Stomach (tissue), 9 donors: ENCODE measurements around the gene LRRC30. TPM values are rescaled to one million over a fixed set of nuclear protein-coding genes. Genes with fewer than 3 reads are reported as not detected.
A peak's percentile ranks its signal among the peaks of the same experiment; 100 is the strongest.

Experiments used
- DNase-seq, 2 donors: peaks; one replicate each; pipeline versions ENCODE4 v3.0.0 to v3.0.0-alpha.2; 2013 to 2019
- H3K27ac ChIP-seq, 5 donors: fragments of 200-600 bp in 4 of 5; sonication (generic) in 4 of 5; one replicate each; pipeline ENCODE4 v1.5.1; 2013 to 2019; ENCODE audit warnings: mild to moderate bottlenecking in 1 of 5, moderate library complexity in 1 of 5
- H3K27me3 ChIP-seq, 3 donors: fragments of 200-600 bp; sonication (generic); one replicate each; pipeline ENCODE4 v1.5.1; 2017 to 2019; ENCODE audit warnings: mixed run types in 1 of 3
- H3K36me3 ChIP-seq, 4 donors: fragments of 200-600 bp; sonication (generic); 1 replicate in 3 of 4; 2 replicates in 1 of 4; pipeline ENCODE4 v1.5.1; 2016 to 2019
- H3K4me1 ChIP-seq, 4 donors: fragments of 200-600 bp; sonication (generic); one replicate each; pipeline ENCODE4 v1.5.1; 2016 to 2019
- H3K4me3 ChIP-seq, 4 donors: fragments of 200-600 bp; sonication (generic) in 3 of 4; one replicate each; pipeline ENCODE4 v1.5.1; 2016 to 2019; ENCODE audit warnings: mild to moderate bottlenecking in 1 of 4
- H3K9me3 ChIP-seq, 4 donors: fragments of 200-600 bp; sonication (generic); one replicate each; pipeline ENCODE4 v1.5.1; 2016 to 2019
- EP300 ChIP-seq: sonication (generic); formaldehyde crosslinking; IDR thresholded peaks from one replicate; pipeline ENCODE4 v1.6.1; 2017; ENCODE audit warnings: antibody characterized with exemption
- POLR2A ChIP-seq, 4 donors: fragments of 450-650 bp; IDR thresholded peaks; one replicate each; pipeline ENCODE4 v1.6.1; 2016; ENCODE audit warnings: antibody characterized with exemption in 4 of 4, control low read depth in 2 of 4, mild to moderate bottlenecking in 1 of 4, moderate library complexity in 1 of 4
- POLR2AphosphoS5 ChIP-seq, 3 donors: sonication (generic); formaldehyde crosslinking; IDR thresholded peaks; one replicate each; pipeline ENCODE4 v1.6.1; 2016; ENCODE audit warnings: antibody characterized with exemption in 3 of 3
- WGBS, 5 donors: extraction: QIAGEN DNeasy Blood & Tissue Kit in 3 of 5; methylation state at CpG; one replicate each; pipeline versions ENCODE4 v1.1.5 to v1.1.7; 2013 to 2018; 5-methylcytosine and 5-hydroxymethylcytosine counted together
- intact Hi-C: fragments of 100-400 bp; cut with DNase I; formaldehyde crosslinking; loops from one replicate; pipeline ENCODE4 v1.15.1; 2023; ENCODE audit warnings: low total_unique reads
- polyA plus RNA-seq, 3 donors: library from polyadenylated mRNA; stranded (reverse); fragments of 200-250 nt; gene quantifications; one replicate each; pipeline ENCODE4 v1.2.3, GENCODE V29; 2013
- total RNA-seq, 5 donors: library from RNA; depleted of rRNA; stranded (reverse); fragments of >200 nt; gene quantifications; one replicate each; pipeline versions ENCODE4 v1.1.0 to v1.2.3, GENCODE V29; 2014 to 2016
- TF ChIP-seq, protein P1 (sequence below), 7 experiments: fragments of 450-650 bp in 4 of 7; fragments of 200-600 bp in 3 of 7; sonication (generic) in 3 of 7; IDR thresholded peaks; one replicate each; pipeline ENCODE4 v1.5.1; 2016 to 2019; ENCODE audit warnings: antibody characterized with exemption in 7 of 7, control low read depth in 2 of 7, mild to moderate bottlenecking in 1 of 7
- donor health status: healthy with polysubstance abuse.
- donor health status: Bipolar disorder and iron deficiency.
- donor health status: healthy.

LRRC30 gene
- total and polyA plus RNA-seq, 8 donors = not detected

DNA sequence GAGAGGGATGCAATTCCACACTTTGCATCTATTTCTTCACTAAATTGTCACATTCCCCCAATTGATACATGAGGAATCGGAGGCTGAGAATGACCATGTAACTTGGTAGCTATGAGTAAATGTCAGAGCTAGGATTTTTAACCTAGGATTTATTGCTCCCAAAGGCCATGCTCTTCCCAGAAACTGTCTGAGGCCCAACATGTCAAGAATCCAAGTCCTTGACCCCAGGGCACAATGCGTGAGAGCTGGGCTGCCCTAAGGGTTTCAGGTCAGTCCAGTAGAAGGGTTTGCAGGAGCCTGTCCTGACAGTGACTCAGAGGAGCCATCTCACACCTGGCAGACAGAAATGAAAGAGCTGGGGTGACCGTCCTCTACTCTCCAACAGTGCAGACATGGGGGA is 30.3 kb downstream of the LRRC30 start:
- no peak overlapping the region for H3K27ac ChIP-seq
- no peak overlapping the region for H3K4me3 ChIP-seq
- intact Hi-C loops = no loop called here
- no peak for DNase-seq
- 93 to 100% (median 97%) methylated on average over 3 of the region's 3 CpGs for WGBS, 5 donors
- H3K27me3 ChIP-seq = no peaks in the 10 kb centered on the region
- no peaks in the 10 kb centered on the region for H3K9me3 ChIP-seq
- TF ChIP-seq, protein P1, sequence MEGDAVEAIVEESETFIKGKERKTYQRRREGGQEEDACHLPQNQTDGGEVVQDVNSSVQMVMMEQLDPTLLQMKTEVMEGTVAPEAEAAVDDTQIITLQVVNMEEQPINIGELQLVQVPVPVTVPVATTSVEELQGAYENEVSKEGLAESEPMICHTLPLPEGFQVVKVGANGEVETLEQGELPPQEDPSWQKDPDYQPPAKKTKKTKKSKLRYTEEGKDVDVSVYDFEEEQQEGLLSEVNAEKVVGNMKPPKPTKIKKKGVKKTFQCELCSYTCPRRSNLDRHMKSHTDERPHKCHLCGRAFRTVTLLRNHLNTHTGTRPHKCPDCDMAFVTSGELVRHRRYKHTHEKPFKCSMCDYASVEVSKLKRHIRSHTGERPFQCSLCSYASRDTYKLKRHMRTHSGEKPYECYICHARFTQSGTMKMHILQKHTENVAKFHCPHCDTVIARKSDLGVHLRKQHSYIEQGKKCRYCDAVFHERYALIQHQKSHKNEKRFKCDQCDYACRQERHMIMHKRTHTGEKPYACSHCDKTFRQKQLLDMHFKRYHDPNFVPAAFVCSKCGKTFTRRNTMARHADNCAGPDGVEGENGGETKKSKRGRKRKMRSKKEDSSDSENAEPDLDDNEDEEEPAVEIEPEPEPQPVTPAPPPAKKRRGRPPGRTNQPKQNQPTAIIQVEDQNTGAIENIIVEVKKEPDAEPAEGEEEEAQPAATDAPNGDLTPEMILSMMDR (IDR thresholded peaks at IDR 0.05) = no peak
- no peak for TF ChIP-seq EP300
- TF ChIP-seq POLR2AphosphoS5 (IDR thresholded peaks at IDR 0.05) = no peak
- TF ChIP-seq POLR2A (IDR thresholded peaks at IDR 0.05) = no peak
- no peaks in the 10 kb centered on the region for H3K36me3 ChIP-seq
- H3K4me1 ChIP-seq = peaks cover 0 to 9% (median 4%) of the 10 kb centered on the region in 4 donors

DNA sequence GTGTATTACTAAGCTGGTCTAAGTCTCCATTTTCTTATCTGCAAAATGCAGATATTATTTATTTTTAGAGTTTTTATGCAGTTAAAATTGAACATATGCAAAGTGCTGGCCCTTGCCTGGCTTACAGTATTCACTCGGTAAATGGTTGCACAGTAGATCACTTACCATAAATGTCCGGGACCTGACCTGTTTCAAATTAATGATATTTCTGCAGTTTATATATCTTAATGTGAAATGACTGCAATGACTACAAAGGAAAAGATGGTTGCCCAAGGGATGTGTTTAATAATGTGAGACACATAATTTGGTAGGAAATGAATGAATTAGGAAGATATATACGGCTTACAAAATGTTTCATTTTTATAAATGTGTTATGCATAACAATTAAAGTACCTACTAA is 37.1 kb downstream of the LRRC30 start:
- intact Hi-C loops = no loop called here
- TF ChIP-seq POLR2A (IDR thresholded peaks at IDR 0.05) (no peak), EP300 (no peak), POLR2AphosphoS5 (IDR thresholded peaks at IDR 0.05) (no peak)
- TF ChIP-seq, protein P1 (IDR thresholded peaks at IDR 0.05) = no peak
- H3K27ac ChIP-seq = no peak overlapping the region
- no peak overlapping the region for H3K4me3 ChIP-seq
- no peaks in the 10 kb centered on the region for H3K36me3 ChIP-seq
- H3K27me3 ChIP-seq = no peaks in the 10 kb centered on the region
- WGBS, 5 donors = 87 to 92% (median 90%) methylated on average over 3 of the region's 3 CpGs
- H3K9me3 ChIP-seq = no peaks in the 10 kb centered on the region
- DNase-seq = no peak
- H3K4me1 ChIP-seq = peaks cover 0 to 10% (median 8%) of the 10 kb centered on the region in 4 donors

DNA sequence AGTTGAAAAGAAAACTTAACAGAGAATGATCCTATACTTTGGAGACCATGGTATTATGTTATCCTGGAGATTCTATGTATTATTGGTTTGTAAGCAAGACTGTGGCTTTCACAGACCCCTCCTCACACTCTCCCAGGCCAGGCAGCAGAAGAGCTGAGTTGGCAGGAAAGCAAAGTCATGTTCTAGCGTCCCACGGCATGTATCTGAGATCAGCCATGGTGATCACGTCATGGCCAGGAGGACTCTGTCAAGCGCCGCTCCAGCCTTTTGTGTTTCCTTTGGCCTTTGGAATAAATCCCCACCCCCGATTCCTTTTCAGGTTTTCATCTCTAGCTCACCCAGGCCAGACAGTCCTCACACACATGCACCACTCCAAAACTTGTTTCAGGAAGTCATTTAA is 39.1 kb downstream of the LRRC30 start:
- TF ChIP-seq, protein P1 (IDR thresholded peaks at IDR 0.05) = no peak
- TF ChIP-seq POLR2AphosphoS5 (IDR thresholded peaks at IDR 0.05) (no peak), EP300 (no peak), POLR2A (IDR thresholded peaks at IDR 0.05) (no peak)
- no peaks in the 10 kb centered on the region for H3K27me3 ChIP-seq
- no peak overlapping the region for H3K4me3 ChIP-seq
- intact Hi-C loops = loop anchor here (5.0 kb wide), 1 partner anchor 297 kb away; the partner anchor contains the start of gene PTPRM
- H3K4me1 ChIP-seq = peaks cover 3 to 19% (median 12%) of the 10 kb centered on the region in 4 donors
- no peaks in the 10 kb centered on the region for H3K36me3 ChIP-seq
- WGBS, 5 donors = 61 to 78% (median 68%) methylated on average over 6 of the region's 6 CpGs
- peak in 1 of 2 donors; percentile 17 for DNase-seq
- no peak overlapping the region for H3K27ac ChIP-seq
- H3K9me3 ChIP-seq = no peaks in the 10 kb centered on the region

DNA sequence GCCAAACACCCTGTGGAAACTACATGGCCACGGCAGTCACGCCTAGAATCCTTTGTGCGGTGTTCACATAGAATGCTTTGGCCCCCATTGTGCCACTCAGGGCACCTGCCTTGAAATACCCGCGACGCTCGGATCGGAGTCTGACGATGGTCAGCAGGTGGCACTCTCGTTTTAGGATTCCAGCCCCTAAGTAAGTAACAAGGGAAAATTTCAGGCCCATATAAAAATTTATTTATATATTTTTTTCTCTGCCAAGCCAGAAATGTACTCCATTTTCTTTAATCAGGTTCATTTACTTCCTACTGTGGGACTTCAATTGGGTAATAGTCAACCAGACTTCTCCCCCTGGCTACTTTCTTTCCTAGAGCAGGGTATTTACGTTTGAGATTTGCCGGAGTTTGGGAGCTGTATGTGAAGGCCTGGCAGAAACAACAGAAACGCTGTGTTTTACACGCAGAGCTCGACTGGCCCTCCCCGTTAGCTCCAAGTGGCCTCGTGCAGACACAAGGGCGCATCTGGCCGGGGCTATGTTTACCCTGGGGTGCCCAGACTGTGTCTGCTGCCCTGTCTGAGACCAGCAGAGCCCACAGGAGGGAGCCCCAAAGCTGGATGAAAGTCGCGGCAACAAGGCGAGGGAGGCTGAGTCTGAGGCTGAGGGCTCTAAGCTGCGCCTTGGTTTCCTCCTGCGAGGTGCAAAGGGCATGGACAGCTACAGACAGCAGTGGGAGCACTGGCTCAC is 41.6 kb downstream of the LRRC30 start:
- no peaks in the 10 kb centered on the region for H3K36me3 ChIP-seq
- WGBS, 5 donors = 9 to 17% (median 13%) methylated on average over 21 to 24 of the region's 24 CpGs
- peak overlapping the region in 4 of 5 donors; percentile 47 to 65 (median 60) for H3K27ac ChIP-seq
- peak; percentile 60 to 90 for DNase-seq
- H3K4me3 ChIP-seq = peak overlapping the region; percentile 7 to 30 (median 26)
- no peaks in the 10 kb centered on the region for H3K27me3 ChIP-seq
- peaks cover 3 to 19% (median 12%) of the 10 kb centered on the region in 4 donors for H3K4me1 ChIP-seq
- intact Hi-C loops = loop anchor here (5.0 kb wide), 1 partner anchor 295 kb away; the partner anchor contains the start of gene PTPRM
- H3K9me3 ChIP-seq = no peaks in the 10 kb centered on the region
- TF ChIP-seq, protein P1 (IDR thresholded peaks at IDR 0.05) = peak in 4 of 7 experiments; percentile 16 to 54 (median 32)
- TF ChIP-seq EP300 = no peak
